GM03348 (cell line): ENCODE results near the gene CBX1.
"Not testable (repeated sequence)": the region's sequence is repeated elsewhere in the genome, so short reads cannot be mapped to it uniquely, and the experiment has no call there.

Experiments
- DNase-seq: peaks from one replicate; pipeline ENCODE4 v3.0.0; 2012; ENCODE audit warnings: low spot score

The CBX1 gene

DNA sequence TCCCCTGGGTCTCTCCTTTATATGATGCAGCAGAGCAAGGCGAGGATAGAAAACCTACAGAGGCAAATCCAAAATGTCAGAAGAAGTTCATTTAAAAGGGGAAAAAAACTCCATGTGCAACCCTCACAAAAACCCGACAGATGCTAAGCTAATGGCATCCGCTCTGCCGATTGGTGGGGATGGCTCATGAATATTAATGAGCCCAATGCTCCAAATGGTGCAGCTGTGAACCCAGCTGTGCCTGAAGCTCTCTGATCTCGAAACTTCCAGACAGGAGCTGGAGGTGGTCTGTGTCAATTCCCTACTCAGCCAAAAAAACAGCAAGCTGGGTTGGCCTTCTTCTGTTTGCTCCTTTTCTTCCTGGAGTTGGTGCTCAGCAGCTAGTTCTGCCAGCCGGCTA, 21.8 kb upstream of the CBX1 start:
- DNase-seq = no peak

DNA sequence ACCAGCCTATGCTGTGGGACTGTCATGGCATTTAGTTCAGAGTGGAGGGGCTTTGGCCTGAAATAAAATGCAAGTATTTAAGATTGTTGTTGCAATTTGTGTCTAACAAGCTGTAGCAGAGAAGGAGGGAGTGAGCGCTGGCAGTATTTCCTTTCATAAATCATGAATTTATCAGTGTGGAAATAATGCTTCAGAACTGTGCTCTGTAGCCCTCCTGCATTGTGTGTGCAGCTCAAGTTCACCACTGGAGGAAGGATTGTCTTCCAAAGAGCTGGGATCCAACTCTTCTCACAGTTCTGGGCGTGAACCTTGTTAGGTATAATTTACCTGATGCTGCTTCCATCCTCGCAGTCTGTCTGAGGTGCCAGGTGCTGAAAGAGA, 21.4 kb upstream of the CBX1 start:
- DNase-seq = no peak

DNA sequence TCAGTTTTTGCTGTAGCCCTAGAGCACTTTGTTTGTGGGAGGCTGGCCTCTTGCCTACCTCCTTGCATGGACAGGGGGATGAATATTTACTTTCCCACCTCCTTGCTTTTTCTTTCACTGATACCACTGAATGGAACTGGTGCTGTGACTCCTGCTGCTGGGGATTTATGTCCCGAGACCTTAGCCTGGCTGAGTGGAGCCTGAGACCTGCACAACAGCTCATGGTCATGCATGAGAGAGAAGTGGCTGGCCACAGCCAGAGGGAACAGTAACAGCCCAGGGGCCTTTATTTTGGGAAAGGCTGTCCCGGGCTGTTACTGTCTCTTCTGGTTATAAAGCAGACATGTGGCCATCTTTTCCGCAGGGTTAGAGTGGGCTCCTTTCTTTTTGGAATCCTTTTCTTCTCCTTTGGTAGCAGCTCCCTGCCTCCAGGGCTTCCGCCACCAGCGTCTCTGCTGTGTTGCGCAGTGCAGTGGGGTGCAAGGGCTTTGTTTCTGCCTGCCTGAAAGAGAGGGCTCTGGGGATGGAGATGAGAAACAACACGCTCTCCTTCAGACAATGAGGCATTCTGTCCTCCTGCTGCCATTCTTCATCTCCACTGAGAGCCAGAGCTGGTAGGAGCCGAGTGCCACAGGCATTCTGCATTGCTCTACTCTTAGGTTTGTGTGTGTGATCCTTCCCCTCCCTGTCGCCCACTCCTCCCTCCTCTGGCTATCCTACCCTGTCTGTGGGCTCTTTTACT, 20.8 kb upstream of the CBX1 start:
- no peak for DNase-seq

DNA sequence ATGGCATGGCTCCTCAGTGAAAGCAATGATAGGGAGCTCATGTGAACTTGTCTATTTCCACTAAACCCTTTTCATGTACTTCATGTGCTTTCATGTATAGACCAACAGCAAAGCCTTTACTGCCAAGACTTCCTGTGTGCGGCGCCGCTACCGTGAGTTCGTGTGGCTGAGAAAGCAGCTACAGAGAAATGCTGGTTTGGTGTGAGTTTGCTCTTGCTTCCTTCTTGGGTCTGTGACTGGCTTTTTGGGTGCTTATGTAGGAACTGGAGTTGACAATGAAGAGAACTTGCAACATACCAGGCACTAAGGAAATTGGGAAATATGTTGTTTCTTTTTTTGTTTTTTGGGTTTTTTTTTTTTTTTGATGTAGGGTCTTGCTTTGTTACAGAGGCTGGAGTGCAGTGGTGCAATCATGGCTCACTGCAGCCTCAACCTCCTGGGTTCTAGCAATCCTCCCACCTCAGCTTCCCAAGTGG, 12.0 kb upstream of the CBX1 start:
- DNase-seq = no peak

DNA sequence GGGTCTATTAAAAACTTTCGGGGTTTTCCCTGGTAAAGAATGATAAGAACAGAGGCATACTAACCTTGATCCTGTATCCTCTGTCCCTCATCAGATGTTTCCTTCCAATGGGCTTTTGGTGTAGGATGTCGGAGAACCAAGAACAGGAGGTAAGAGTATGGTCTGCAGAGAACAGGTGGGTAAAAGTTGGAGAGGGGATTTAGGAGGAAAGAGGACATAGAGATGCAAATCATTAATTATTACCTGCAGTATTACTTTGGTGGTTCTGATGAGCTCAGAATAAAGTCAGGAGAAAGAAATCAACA, 10.6 kb upstream of the CBX1 start:
- no peak for DNase-seq

DNA sequence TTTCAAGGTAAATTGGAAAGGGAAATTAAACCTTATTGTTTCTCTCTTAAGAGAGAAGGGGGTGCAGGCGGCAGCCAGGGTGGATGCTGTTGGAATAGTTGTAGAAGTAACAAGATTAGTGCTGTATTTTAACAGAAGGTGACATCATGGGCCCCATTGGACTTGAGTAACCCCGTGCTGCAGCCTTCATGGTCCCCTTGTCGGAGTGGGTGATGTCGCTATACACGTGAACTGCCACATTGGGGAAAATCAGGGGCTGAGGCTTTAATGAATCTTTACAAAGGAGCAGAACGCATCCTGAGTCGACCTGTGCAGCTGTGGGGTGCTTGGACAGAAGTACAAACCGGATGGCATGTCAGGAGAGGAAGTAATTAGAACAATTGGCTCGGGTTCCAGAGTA, 9.5 kb upstream of the CBX1 start:
- no peak for DNase-seq

DNA sequence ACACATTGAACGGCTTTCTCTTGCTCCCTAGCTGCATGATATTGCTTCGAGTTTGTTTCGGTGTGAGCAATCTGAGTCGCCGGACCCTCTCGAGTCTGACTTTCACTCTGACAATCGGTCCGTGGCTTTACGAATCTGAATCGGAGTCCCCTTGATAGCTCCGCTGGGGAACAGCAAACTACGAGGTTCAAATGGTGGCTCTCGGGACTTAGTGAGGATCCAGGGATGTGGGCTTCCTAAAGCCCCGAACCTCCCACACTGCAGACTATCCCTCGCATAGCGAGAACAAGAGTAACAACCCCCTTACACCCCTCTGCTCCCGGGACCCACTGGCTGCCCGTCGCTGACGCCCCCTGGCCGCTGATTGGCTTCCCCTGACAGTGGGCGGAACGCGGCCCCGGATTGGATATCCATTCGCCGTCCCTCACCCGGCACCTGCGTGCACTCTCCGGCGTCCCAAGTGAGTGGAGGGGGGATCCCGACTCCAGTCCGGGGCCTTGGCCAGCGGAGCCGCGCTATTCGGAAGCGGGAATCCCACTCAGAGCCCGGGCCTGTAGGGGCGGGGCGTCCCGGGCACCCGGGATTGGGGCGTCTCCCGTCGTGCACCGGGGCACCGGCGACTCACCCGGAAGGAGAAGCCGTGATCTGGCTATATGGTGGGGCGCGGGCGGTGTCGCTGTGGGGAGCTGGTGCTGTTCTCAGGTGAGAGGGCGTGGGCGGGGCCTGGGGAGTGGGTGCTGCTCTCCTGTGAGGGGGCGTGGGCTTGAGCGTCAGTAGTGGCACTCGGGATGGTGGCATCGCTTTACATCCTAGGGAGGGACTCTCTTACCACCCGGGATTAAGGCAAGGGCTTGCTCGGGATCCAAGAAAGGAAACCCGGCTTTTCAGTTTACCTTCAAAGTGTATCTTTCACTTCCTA, 6.1 kb upstream of the CBX1 start, which contains the start of gene SNX11:
Gene SNX11, plus strand, starts transcription at position 630 of the 919 bp plus-strand sequence. CDS start 4,278 bp downstream, outside the sequence.
- DNase-seq = peak; percentile 96

DNA sequence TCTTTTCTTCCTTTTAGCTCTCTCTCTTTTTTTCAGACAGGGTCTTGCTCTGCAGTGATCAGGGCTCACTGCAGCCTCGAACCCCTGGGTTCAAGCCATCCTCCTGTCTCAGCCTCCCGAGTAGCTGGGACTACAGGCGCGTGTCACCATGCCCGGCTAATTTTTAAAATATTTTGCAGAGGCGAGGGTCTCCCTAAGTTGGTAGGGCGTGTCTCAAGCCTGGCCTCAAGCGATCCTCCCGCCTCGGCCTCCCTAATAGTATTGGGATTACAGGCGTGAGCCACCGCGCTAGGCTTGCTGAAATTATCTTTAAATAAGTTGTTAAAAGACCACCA, 5.5 kb upstream of the CBX1 start:
- DNase-seq = no peak

DNA sequence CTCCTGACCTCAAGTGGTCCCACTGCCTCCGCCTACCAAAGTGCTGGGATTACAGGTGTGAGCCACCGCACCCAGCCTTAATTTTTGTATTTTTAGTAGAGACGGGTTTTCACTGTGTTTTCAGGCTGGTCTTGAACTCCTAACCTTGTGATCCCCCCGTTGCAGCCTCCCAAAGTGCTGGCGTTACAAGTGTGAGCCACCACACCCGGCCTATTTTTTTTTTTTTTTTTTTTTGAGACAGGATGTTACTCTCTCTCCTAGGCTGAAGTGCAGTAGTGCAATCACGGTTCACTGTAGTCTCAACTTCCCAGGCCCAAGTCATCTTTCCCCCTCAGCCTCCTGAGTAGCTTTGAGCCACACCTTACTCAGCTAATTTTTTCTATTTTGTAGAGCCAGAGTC, 3.2 kb upstream of the CBX1 start:
- no peak for DNase-seq

DNA sequence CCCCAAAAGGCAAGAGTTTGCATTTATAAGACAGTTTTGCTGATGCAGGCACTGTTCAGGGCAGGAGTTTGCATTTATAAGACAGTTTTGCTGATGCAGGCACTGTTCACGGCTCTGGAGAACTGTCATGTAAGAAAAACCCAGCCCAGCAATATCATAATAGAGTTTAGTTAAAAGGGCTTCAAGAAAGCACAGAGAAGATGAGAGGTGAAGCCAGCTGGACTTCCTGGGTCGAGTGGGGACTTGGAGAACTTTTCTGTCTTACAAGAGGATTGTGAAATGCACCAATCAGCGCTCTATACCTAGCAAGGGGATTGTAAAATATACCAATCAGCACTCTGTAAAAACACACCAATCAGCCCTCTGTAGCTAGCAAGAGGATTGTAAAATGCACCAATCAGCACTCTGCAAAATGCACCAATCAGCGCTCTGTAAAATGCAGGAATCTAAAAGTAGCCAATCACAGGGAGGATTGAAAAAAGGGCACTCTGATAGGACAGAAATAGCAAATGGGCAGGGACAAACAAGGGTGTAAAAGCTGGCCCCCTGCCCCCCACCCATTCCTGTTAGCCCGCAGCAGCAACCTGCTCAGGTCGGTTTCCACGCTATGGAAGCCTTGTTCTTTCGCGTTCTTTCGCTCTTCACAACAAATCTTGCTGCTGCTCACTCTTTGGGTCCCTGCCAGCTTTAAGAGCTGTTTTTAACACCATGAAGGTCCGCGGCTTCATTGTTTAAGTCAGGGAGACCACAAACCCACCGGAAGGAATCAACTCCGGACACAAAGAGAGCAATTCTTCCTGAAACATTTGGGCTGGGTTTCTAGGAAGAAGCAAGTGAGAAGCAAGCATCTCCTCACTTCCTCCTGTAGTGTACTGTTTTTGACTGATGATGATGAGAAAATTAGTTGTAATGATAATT, 1.8 kb upstream of the CBX1 start:
- DNase-seq = no peak

DNA sequence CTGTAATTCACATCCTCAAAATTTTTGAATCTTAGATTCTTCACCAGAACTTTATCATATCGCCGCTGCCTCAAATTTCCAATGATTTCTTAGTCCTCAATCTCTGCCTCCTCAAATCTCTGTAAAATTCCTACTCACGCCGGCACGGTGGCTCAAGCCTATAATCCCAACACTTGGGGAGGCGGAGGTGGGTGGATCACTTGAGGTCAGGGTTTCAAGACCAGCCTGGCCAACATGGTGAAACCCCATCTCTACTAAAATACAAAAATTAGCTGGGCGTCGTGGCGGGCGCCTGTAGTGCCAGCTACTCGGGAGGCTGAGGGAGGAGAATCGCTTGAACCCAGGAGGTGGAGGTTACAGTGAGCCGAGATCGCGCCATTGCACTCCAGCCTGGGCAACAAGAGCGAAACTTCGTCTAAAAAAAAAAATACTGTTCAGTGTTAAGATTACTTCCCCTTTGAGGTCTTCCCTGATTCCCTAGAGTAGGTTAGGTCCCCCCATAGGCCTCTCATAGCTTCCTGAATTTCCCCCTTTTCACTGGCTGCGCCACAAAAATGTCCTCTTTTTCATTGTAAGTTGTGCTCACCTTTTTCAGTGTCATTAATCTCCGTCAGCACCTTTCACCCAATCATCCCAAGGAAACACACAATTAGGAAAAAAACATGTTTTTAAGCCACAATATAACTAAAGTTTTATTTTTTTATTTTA, 919 bp upstream of the CBX1 start:
- no peak for DNase-seq

DNA sequence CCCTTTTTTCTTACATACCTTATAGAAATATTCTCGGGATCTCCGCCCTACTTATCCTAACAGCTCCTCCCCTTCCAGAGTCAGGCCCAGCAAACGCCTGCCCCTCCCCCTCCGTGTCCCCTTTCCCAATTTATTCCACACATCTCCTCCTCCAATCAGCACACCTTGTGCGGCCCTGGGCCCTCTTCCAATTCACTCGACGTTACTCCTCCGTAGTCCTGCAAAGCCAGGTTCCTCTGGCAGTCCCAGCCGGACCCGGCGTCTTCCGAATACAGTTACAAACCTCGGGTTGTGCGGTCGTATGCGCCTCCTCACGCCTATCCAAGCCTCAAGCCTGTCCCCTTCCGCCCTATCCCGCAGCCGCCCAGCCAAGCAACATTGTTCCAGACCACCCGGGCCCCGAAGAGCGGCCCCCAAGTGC, 677 bp downstream of the CBX1 start:
- peak; percentile 66 for DNase-seq

DNA sequence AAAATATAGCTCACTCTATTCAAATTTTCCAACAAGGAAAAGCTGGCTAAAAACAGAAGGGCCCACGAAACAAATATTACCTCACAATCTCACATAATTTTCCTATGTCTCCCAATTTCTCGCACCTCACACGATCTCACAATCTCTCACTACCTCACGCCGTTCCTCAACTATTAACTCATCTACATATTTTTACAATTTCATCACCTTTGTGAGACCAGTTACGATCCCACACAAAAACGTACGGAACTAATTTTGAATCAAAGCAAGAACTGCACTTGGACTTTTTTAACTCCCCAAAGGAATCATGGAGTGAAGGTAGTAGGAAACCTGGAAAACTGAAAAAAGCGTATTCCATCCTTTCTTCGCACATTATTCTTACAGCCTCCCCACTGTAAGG, 1.1 kb downstream of the CBX1 start:
- DNase-seq = peak; percentile 44

DNA sequence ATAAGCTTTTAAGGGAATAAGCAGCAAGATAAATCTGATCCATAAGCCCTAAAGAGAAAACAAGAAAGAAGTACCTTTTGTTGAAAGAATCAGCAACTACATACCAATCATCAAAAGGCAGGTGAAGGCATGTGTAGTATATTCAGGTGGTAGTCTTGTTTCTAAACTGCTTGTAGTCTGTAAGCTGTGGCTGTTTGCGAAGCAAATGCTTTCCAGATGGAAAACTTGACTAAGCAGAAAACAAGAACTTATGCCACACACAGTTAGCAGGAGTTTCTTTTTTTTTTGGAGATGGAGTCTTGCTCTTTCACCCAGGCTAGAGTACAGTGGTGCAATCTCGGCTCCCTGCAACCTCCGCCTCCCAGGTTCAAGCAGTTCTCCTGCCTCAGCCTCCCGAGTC, 5.7 kb downstream of the CBX1 start:
- DNase-seq = peak; percentile 25

DNA sequence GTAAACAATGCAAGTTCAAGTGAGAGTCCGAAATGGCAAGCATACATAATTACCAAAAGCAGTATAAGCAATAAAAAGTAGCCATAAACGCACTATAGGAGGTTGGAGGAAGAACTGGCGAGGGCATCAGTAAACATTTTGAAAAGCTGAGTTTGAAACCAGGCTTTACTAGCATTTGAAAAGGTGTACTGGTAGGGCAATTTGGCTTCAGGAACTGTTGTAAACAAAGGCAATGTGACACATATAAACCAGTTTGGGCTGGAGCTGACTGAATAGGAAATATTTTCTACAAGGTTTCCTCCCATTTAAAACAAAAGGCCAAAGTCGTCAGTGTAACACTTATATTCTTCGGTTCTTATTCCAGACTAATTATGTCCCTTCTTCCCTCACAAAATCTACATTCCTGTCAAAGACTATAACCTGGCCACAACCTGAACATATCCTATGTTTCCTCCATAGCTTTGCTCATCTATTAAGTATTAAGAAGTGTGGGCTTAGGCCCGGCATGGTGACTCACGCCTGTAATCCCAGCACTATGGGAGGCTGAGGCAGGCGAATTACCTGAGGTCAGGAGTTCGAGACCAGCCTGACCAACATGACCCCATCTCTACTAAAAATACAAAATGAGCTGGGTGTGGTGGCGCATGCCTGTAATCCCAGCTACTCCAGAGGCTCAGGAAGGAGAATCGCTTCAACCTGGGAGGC, 7.8 kb downstream of the CBX1 start:
- DNase-seq = no peak

DNA sequence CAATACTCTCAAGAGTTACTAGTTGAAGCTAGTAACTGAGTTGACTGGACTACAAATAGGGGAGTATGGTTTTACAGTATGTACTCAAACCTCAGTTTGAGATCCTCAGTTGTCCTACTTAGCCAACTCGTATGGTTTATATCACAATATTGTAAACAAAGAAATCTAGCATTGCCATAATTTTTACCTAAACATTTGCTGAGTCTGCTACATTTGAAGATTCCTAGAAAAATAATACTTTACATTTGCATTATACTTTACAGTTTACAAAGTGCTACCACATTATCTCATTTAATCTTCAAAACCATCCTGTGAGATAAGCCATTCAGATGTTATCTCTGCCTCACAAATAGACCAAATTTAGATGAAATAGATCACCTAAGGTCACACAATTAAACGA, 16.3 kb downstream of the CBX1 start:
- no peak for DNase-seq

DNA sequence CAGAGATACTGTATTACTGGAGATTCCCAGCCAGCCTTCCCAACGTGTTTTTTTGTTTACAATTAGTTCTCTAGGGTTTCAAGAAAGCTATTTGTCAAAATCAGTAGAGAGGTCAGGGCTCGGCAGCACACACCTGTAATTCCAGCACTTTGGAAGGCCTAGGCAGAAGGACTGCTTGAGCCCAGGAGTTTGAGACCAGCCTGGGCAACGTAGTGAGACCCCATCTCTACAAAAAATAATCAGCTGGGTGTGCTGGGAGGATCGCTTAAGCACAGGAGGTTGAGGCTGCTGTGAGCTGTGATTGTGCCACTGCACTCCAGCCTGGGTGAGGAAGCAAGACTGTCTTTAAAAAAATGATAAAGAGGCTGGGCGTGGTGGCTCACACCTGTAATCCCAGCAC, 19.4 kb downstream of the CBX1 start:
- DNase-seq = no peak

DNA sequence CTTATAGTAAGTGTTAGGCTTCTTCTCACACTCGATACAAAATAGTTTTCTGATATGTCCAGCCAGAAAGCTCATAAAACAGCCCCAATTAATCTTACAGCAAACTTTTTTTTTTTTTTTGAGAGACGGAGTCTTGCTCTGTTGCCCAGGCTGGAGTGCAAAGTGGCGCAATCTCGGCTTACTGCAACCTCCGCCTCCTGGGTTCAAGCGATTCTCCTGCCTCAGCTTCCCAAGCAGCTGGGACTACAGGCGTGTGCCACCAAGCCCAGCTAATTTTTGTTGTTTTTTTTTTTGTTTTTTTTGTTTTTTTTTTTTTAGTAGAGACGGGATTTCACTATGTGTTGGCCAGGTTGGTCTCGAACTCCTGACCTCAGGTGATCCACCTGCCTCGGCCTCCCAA, 24.1 kb downstream of the CBX1 start:
- DNase-seq = not testable (repeated sequence)

DNA sequence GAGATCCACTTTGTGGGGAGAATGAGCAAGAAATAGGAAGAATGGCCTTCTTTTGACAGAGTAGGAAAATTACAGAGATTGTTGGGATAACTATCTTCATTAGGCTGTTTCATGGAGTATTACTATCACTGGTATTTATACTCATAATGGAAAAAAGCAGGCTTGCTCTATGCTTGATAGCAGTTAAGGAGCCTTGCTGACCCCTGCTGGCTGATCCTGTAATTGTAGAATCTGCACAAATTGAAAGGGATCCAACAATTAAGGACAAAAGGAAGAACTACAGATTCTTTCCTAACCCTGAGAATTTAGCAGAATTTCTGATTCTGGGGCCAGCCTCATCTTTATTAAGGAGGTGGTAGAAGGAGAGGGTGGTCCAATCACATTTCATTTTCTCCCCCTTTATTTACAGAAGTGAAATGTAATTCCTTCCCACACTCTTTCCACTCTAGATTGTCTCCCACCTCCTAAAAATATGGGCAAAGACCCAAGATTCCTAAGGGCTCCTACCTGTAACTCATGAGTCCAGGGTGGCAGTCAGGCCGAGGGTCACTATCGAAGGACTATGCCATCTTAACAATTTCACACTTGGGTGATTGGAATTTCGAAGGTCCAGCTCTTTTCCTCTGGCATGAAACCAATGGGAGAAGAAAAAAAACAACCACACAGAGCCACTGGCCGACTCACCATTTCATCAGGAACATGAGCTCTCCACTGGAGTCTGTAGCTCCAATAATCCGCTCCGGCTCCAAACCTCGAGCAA, 26.8 kb downstream of the CBX1 start:
- peak; percentile 72 for DNase-seq

DNA sequence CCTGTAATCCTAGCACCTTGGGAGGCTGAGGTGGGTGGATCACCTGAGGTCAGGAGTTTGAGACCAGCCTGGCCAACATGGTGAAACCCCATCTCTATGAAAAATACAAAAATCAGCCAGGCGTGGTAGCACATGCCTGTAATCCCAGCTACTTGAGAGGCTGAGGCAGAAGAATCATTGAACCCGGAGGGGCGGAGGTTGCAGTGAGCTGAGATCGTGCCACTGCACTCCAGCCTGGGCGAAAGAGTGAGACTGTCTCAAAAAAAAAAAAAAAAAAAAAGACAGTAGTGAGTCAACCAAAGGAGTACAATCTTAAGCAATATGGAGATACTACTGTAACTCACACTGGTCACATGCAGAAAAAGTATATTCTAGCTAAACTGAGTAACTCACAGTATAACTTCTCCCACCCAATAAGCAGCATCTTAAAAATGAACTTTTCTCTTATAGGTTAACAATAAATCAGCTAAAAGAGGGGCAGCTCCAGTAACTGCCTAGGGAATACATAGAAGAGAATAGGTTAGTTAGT, 27.6 kb downstream of the CBX1 start:
- DNase-seq = not testable (repeated sequence)
